CD4-positive, alpha-beta T cell treated with Interleukin-15 for 4 hours (primary cell): ENCODE data around the gene CTBP2.

ENCODE experiments used
- DNase-seq: peaks from one replicate; pipeline ENCODE4 v3.0.0-alpha.2; 2020; ENCODE audit warnings: low spot score

CTBP2 gene

DNA sequence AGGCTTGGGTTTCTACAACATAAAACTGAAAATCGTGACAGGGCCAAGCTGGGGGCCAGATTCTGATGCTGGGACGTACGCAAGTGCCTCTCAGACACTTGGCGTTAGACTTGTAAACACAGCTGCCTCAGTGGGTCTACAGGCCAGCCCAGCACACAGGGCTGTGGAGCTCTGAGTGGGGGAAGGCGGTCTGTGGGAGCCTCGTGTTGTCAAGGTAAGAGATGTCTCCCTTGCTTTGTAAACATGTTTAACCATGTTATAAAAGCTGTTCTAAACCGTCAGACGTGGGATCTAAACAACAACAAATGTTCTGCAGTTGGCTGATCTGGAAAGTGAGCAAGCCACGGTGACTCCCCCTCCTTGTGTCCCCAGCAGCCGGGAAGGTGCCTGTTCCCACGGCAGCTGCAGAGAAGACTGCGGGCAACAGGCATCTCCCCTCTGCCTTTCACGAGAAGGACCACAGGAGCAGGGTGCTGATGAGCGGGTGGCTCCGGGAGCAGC, 150.7 kb downstream of the CTBP2 start:
- DNase-seq = no peak

- DNase-seq = no peak
These were observed 151.4 kb downstream of the CTBP2 start for GRCh38 chr10:125008689-125009638.

DNA sequence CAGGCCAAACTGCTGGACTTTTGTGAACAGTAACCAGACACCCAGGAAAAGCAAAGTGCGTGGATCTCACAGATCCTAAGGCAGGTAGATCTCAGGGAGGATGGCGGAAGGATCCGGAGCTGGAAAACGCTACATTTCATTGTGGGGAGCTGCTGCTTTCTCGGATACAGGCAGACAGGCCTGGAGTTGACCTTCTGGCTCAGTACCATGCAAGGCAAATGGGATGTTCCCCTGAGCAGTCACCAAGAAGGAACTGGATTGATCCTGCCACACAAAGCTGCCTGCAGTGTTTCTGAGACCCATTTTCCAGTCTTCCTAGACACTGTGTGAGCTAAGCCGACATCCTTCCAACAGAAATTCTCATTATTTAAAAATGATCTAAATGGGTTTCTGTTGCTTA, 152.9 kb downstream of the CTBP2 start:
- DNase-seq = no peak

DNA sequence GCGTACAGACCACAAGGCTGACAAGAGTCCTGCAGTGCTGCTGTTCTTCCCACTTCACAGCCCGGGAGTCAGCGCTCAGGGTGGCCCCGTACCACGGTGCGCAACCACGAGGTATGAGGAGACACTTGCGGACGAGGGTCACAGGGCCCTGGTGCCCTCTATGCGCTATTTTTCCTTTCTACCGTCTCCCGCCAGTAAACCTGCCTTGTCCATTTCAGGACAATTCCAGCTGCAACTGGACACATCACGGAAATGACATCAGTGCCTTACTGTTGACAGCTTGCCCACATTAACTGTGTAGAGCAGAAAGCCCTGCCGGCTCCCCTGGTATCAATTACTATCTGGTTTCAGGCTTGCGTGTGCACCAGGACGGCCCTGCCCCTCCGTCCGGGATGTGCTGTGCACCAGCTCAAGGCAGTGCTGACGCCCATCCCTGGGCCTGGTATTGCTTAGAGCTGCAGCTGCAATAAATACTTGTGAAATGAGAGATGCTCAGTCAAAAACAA, 153.4 kb downstream of the CTBP2 start:
- DNase-seq = no peak

DNA sequence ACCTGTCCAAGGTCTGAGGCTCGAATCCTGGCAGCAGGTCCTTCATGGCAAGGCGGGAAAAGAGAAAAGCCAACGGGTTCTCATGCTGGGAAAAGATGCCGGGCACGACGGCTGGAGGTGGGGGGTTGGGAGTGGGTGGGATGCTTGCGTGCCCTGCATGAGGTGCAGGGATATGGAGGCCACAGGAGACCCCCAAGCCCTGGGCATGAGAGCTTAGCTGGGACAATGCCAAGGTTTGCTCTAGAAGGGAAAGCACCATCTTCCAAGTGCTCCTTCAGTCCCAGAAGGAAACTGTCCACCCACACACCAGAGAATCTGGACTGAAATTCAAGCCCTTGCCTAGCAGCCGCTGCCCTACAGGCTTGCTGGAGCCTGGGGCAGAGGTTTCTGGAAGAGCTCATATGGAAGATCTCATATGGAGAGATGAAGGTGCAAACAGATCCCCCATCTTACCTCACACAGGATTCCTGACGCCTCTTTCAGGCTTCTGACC, 154.1 kb downstream of the CTBP2 start:
- DNase-seq = no peak

- DNase-seq = no peak
These were observed 154.8 kb downstream of the CTBP2 start for GRCh38 chr10:125005312-125006187.

DNA sequence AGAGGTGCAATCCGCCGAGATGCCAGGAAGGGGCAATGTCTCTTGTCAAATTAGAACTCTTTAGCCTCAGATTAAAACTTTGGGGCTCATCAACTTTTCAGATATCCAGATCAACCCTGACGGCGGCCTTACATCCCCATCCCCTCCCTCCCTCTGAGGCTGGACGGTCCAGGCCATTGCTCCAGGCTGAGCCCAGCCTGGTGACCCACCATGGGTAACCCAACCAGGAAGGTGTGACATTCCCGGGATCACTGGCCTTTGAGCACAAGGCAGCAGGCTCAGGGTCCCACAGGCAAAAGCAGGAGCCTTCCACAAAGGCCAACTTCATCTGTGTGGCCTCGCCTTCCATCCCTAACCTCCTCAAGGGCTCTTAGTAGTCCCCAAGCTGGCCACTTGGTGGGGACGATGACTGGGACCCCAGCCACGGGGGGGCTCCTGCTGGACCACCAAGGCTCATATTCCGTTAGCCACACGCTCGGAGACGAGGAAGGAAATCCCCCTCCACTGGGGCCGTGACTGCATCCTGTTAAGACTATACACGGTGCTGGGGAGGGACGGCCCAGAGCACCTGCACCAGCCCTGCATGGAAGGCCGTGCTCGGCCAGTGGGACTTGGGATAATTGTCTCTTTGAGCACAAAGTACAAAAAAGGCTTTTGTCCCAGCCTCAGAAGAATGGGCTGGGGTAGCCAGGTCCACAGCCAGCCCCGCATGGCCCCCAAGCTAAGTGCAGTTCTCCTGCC, 155.6 kb downstream of the CTBP2 start:
- no peak for DNase-seq

DNA sequence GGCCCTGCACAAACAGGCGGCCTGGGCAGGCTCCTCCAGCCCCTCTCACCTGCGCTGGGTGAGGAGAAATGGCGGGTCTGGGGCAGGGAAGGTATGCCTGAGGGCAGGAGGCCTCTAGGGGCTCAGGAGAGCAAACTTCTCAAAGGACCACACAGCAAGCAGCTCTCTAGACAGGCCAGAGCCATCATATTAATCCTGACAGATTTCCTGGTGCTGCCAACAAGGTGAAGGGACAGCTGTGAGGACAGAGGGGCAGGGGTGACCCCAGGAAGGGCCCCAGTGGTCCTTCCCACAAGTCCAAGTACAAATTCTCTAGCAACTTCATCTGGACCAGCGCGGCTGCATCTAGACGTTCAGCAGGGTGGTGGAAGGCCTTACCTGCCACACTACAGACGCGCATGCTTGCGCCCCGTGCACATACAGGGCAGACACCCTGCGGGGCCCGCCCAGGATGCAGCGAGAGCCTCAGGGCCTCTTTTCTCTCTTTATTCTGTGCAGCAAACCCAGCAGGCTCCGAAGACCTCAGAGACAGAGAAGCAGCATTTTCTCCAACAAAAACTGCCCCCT, 156.4 kb downstream of the CTBP2 start:
- DNase-seq = no peak

DNA sequence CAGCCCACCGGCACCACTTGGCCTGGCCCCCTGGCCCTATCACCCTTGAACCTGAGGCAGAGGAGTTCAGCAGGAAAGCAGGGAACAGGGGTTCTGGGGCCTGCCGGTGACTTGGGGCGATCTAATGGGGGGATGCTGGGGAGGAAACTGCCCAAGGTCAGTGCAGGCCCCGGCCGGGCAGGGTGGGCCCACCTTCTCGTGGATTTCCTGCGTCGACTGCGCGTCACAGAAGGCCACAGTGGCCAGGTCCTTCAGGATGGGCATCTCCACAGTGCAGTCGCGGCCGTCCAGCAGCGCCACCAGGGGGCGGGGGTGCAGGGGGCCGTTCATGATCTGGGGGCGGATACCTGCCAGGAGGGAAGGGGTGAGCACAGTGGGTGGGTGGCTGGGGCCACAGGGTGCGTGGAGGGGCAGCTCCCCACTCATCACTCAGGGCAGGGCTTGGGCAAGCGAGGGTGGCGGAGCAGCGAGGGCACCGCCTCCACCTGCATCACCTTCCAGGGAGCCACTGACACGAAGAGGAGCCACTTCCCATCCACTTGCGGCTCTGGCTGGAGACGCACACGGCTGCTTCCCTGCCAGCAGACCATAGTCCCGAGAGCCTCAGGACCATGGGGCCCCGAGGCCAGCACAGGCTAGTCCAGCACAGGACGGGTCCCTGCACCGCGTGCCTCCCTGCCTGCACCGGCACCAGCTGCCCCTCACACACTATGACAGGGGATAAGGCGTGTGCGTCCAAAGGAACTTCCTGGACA, 157.0 kb downstream of the CTBP2 start:
- DNase-seq = no peak

GRCh38 chr10:125002423-125003145, 157.8 kb downstream of the CTBP2 start:
- no peak for DNase-seq

DNA sequence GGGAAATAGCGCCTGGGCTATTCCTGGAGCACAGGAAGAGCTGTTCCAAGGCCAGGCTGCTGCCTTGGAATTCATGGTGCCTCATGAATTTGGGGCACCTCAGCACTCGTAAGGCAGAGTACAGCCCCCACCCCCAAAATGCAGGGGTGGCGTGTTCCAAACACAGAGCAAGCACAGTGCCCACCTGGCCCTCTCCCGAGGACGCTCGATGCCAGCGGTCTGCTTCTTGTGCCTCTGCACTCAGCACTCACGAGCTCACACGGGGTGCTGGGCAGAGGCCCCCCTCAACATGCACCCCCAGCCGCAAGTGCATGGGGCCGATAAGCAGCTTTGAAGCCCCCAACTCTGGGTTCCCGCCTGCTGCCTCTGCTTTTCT, 158.3 kb downstream of the CTBP2 start:
- no peak for DNase-seq

- DNase-seq = no peak
These were observed 158.9 kb downstream of the CTBP2 start for GRCh38 chr10:125001313-125002046.

- DNase-seq = no peak
These were observed 159.7 kb downstream of the CTBP2 start for GRCh38 chr10:125000366-125001312.

GRCh38 chr10:124999433-125000365, 160.7 kb downstream of the CTBP2 start:
- no peak for DNase-seq

DNA sequence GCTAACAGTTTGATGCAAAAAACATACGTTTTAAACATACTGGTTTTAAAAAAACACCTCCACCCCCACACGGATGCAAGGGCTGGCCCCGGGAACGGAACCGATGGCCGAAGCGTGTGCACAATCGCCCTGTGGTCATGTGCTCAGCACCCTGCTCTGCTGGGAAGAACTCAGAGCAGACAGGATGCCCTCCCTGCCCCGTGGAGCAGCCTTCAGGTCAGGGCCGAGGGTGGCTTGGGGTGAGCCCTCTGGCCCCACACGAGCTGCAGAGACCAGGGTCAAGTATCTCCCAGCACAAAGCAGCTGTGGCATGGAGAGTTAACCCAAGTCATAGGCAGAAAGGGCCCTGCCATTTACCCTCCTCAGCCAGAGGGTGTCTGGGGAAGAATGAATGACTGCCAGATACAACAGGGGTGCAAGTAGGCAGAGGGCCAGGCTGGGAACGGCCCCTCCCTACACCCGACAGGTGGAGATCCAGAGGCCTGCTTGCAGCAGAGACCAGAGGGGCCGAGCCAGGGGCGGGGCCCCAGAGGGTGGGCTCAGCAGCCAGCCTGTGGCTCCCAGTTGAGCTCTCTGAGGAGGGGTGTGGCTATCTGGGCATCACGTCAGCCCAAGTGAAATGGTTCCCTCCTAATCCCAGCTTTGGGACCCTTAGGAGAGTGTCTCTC, 161.6 kb downstream of the CTBP2 start:
- no peak for DNase-seq
